Glomerular endothelial cell (primary cell): ENCODE measurements around the gene ADCY2. TPM values are rescaled to one million over a fixed set of nuclear protein-coding genes. Genes with fewer than 3 reads are reported as not detected.

Source experiments
- DNase-seq: peaks from one replicate; pipeline ENCODE4 v3.0.0-alpha.2; 2011; ENCODE audit warnings: low read depth, low spot score; ENCODE audit errors: extremely low read depth
- total RNA-seq: library from RNA; depleted of rRNA; stranded (reverse); fragments of >200 nt; gene quantifications from 2 replicates; pipeline ENCODE4 v1.2.3, GENCODE V29; 2015

ADCY2 gene
- total RNA-seq, 1 donor from 2014 or later: not detected

GRCh38 chr5:7578071-7578470 lies 182.1 kb downstream of the ADCY2 start:
- DNase-seq: no peak

- no peak for DNase-seq
Measured at GRCh38 chr5:7584749-7585148, 188.8 kb downstream of the ADCY2 start.

- DNase-seq: no peak
Measured at GRCh38 chr5:7585807-7586206, 189.9 kb downstream of the ADCY2 start.

- no peak for DNase-seq
Measured at GRCh38 chr5:7586480-7586879, 190.5 kb downstream of the ADCY2 start.

- no peak for DNase-seq
Measured at GRCh38 chr5:7589800-7590199, 193.9 kb downstream of the ADCY2 start.

GRCh38 chr5:7592910-7593309 lies 197.0 kb downstream of the ADCY2 start:
- no peak for DNase-seq

- no peak for DNase-seq
Measured at GRCh38 chr5:7597059-7597642, 201.2 kb downstream of the ADCY2 start.

- no peak for DNase-seq
Measured at GRCh38 chr5:7606840-7607465, 211.0 kb downstream of the ADCY2 start.

- no peak for DNase-seq
Measured at GRCh38 chr5:7608772-7609171, 212.8 kb downstream of the ADCY2 start.

- no peak for DNase-seq
Measured at GRCh38 chr5:7609726-7610125, 213.8 kb downstream of the ADCY2 start.

GRCh38 chr5:7610531-7611177 lies 214.7 kb downstream of the ADCY2 start:
- DNase-seq: no peak

GRCh38 chr5:7611518-7611917 lies 215.6 kb downstream of the ADCY2 start:
- no peak for DNase-seq

- DNase-seq: no peak
Measured at GRCh38 chr5:7615566-7616061, 219.7 kb downstream of the ADCY2 start.

GRCh38 chr5:7616897-7617296 lies 221.0 kb downstream of the ADCY2 start:
- no peak for DNase-seq

- no peak for DNase-seq
Measured at GRCh38 chr5:7622498-7622897, 226.6 kb downstream of the ADCY2 start.

- DNase-seq: no peak
Measured at GRCh38 chr5:7625740-7626139, 229.8 kb downstream of the ADCY2 start.

GRCh38 chr5:7628248-7628647 lies 232.3 kb downstream of the ADCY2 start:
- no peak for DNase-seq

GRCh38 chr5:7628820-7629219 lies 232.9 kb downstream of the ADCY2 start:
- no peak for DNase-seq

GRCh38 chr5:7629561-7629960 lies 233.6 kb downstream of the ADCY2 start:
- no peak for DNase-seq

GRCh38 chr5:7634837-7635236 lies 238.9 kb downstream of the ADCY2 start:
- DNase-seq: no peak

GRCh38 chr5:7638456-7638855 lies 242.5 kb downstream of the ADCY2 start:
- DNase-seq: no peak

- DNase-seq: no peak
Measured at GRCh38 chr5:7642029-7642428, 246.1 kb downstream of the ADCY2 start.
